ENCODE results near the gene GPC5.
"Not testable (repeated sequence)": the region's sequence is repeated elsewhere in the genome, so short reads cannot be mapped to it uniquely, and the experiment has no call there.

GPC5 gene

DNA sequence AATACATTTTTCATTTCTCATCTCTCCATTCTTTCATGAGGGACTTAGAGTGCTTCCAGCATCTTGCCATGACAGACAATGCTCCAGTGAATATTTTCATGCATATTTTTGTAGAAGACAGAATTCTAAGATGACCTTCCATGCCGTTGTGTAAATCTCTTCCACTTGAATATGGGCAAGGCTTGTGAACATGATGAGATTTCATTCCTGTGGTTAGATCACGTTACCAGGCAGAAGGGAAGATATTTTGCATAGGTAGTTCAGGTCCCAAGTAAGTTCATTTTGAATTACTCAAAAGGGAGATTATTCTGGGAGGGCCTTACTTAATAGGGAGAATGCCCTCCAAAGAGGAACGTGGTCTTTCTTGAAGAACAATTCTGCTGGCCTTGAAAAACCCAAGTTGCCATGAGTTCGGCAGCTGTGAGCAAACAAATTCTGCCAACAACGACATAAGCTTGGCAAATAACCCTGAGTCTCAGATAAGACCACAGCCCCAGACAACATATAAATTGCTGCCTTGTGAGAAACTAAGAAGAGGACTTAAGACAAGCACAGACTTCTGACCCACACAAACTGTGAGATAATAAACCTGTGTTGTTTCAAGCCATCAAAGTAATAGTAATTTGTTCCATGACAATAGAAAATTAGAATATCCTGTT, 1427.6 kb downstream of the GPC5 start:
- DNase-seq, result no peak

DNA sequence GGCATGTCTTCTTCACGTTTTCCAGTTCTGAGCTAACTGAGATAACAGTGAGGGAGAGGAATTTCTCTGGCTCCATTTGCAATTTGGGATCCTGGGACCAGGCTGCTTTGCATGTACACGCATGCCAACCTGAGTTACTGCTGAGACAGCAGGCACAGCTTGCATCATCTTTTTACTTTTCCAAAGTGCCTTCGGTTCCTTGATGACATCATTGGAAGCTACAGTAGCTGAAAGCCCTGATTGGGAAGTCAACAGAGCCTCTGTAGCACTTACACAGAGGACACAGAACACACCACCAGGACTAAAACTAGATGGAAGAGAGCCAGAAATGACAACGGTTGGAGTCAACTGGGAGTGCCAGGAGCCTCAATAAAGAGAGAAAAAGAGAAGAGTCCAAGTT, 1429.1 kb downstream of the GPC5 start:
- DNase-seq, result no peak

DNA sequence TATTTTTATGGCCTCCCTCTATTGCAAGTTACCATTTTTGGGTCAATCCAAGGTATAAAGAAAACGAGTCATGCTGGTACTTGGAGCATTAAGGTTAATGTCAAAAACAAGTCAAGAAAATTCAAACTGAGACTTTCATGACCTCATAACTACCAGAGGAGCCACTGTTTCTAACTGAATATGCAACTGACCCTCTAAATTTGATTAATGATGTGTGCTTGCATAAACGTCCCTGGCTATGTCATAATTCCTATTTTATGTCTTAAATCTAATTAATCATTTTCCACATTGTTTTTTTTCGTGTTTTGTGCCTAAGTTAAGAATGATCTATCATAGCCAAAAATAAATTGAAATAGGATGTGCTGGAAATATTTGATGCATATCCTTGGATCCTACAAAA, 1431.5 kb downstream of the GPC5 start:
- DNase-seq, result no peak

- DNase-seq, result no peak
Measured at GRCh38 chr13:92830821-92831220, 1432.4 kb downstream of the GPC5 start.

GRCh38 chr13:92833071-92833470, 1434.7 kb downstream of the GPC5 start:
- no peak for DNase-seq

GRCh38 chr13:92836171-92836570, 1437.8 kb downstream of the GPC5 start:
- DNase-seq, result no peak

GRCh38 chr13:92838786-92839185, 1440.4 kb downstream of the GPC5 start:
- DNase-seq, result no peak

- no peak for DNase-seq
Measured at GRCh38 chr13:92842145-92842544, 1443.7 kb downstream of the GPC5 start.

- DNase-seq, result no peak
Measured at GRCh38 chr13:92843549-92843948, 1445.1 kb downstream of the GPC5 start.

GRCh38 chr13:92849381-92849780, 1451.0 kb downstream of the GPC5 start:
- no peak for DNase-seq

- DNase-seq, result no peak
Measured at GRCh38 chr13:92864584-92865284, 1466.3 kb downstream of the GPC5 start.

DNA sequence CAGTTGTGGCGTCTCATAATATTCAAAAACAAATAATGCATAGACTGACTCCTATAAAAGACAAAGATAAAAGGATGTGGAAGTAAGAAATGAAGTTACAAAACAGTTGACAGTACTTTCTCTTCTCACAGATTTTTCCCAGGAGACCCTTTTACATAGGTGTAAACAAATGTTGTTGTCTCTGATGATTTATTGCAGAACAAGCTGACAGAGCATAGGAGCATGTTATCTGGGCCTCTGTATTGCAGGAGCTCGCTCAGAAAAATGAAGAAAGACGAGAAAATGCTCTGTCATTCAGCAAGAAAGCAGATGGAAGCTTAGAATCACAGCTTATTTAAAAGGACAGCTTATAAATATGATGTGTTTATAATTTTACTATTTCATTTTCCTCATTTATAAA, 1474.6 kb downstream of the GPC5 start:
- DNase-seq, result no peak

GRCh38 chr13:92886535-92887077, 1488.2 kb downstream of the GPC5 start:
- no peak for DNase-seq

- DNase-seq, result no peak
Measured at GRCh38 chr13:92894447-92894846, 1496.0 kb downstream of the GPC5 start.

DNA sequence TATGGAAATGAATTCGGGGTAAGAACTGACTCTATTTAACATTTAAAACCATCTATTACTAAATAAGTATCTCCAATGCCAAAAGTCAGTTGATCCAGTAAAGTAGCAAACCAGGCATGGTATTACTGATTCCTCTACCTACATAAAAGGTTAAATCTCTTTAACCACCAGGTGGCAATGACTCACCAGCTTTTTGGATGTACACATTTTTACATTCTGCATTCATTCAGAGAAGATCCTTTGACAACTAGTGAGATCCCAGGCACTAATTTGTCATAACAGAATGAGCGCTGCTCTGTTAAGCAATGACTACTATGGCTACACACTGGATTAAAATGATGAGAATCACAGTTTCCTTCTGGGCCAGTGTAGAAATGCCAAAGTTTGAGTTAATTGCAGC, 1498.4 kb downstream of the GPC5 start:
- DNase-seq, result no peak

DNA sequence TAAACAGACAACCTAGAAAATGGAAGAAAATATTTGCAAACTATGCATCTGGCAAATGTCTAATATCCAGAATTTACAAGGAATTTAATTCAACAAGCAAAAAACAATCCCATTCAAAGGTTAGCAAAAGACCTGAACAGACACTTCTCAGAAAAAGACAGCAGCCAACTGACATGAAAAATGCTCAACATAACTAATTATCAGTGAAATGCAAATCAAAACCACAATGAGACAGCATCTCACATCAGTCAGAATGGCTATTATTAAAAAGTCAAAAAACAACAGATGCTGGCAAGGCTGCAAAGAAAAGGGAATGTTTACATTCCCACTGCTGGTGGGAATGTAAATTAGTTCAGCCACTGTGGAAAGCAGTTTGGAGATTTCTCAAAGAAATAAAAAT, 1500.5 kb downstream of the GPC5 start:
- DNase-seq, result not testable (repeated sequence)

- no peak for DNase-seq
Measured at GRCh38 chr13:92900446-92900845, 1502.0 kb downstream of the GPC5 start.

DNA sequence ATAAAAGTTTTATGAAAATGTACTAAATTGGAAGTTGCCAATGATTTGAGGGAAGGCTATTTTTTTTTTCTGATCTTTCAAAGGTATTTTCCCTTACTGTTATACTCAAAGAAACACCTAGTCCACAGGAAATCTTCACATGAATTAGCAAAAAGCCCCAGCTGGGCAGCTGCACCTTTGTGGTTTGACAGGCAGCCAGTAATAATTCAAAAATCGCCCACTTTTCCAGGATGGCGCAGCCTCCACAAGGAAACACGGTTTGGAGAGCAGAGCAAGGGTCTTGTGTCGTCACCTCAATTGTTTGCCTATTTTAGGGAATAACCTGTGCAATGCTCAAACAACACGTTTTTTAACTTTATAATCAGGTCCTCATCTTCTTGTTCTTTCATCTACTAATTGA, 1503.3 kb downstream of the GPC5 start:
- DNase-seq, result no peak

DNA sequence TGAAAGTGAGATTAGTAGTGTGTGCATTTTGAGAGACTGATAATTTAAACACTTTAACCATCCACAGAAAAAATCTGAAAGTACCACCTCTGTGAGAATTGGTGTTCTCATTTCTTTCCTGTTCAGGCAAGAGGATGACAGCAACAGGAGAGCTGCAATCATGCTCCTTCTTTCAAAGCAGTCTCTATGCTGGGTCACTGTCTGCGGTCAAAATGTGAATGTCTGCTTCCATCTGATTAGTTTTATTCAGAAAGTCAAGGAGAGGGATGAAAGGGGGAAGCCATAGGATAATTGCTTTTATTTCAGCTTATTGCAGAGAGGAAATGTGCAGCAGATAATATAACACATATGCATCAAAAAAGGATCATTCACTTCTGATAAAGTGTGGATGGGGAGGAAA, 1514.2 kb downstream of the GPC5 start:
- DNase-seq, result no peak

DNA sequence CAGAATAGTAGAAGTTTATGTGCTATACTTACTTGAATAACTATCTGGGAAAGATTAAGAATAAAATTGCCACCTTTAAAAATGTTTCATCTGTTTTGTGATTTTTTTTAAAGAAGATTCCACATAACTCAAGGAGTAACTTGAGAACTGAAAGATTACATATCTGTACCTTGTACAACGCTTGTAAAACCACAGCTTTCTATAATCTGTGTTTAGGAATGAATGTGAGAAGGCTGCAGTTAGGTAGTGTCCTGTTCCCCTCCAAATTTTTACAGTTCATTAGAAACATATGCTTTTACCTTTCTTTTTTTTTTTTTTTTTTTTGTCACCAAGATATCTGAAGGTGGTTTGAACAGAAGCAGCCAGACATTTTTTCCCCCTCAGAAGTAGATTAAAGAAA, 1515.4 kb downstream of the GPC5 start:
- DNase-seq, result no peak
